H1 (cell line): ENCODE measurements around the gene TRMT10B. TPM values are rescaled to one million over a fixed set of nuclear protein-coding genes. Genes with fewer than 3 reads are reported as not detected.

Experiments
- CTCF ChIA-PET: fragments of 300-600 bp; sonication (Branson Sonifier 250); formaldehyde crosslinking; loops from one replicate; lab custom pipeline; 2021; ENCODE audit not compliant: partially characterized antibody; lab: Charles Lee
- POLR2A ChIA-PET: fragments of 300-600 bp; sonication (Branson Sonifier 250); formaldehyde crosslinking; loops from one replicate; lab custom pipeline; 2021; ENCODE audit warnings: inconsistent platforms; ENCODE audit not compliant: partially characterized antibody; lab: Charles Lee
- DNase-seq, 2 experiments: peaks; one replicate each; pipeline versions ENCODE4 v3.0.0 to v3.0.0-alpha.2; 2010 to 2022; ENCODE audit warnings: low spot score in 2 of 2, low read depth in 1 of 2, mixed read lengths in 1 of 2
- FAIRE-seq: peaks from 2 replicates; lab custom pipeline; 2011; peaks lifted over from hg19 to GRCh38; lab: Jason Lieb, UNC
- H2AFZ ChIP-seq: 2 replicates; pipeline ENCODE4 v1.8.1; 2012; ENCODE audit warnings: low read length, inconsistent platforms
- H2AK5ac ChIP-seq: 2 replicates; pipeline ENCODE4 v1.6.1; 2013; ENCODE audit warnings: low read depth, low read length
- H2BK120ac ChIP-seq: replicated peaks from 2 replicates; pipeline ENCODE3; 2013; ENCODE audit warnings: low read depth, low read length, inconsistent platforms
- H2BK12ac ChIP-seq: 2 replicates; pipeline ENCODE4 v1.6.1; 2013; ENCODE audit warnings: low read depth, low read length
- H2BK15ac ChIP-seq: 2 replicates; pipeline ENCODE4 v1.6.1; 2013; ENCODE audit warnings: low read length
- H2BK20ac ChIP-seq: 2 replicates; pipeline ENCODE4 v1.6.1; 2013; ENCODE audit warnings: low read length
- H2BK5ac ChIP-seq: 2 replicates; pipeline ENCODE4 v1.6.1; 2013; ENCODE audit warnings: low read depth, low read length
- H3K14ac ChIP-seq: 2 replicates; pipeline ENCODE4 v1.6.1; 2013; ENCODE audit warnings: inconsistent platforms; ENCODE audit not compliant: insufficient read length
- H3K18ac ChIP-seq: 2 replicates; pipeline ENCODE4 v1.6.1; 2013; ENCODE audit warnings: low read length; ENCODE audit errors: extremely low read depth
- H3K23ac ChIP-seq: 2 replicates; pipeline ENCODE4 v1.6.1; 2013; ENCODE audit warnings: inconsistent platforms; ENCODE audit not compliant: insufficient read length
- H3K23me2 ChIP-seq: 2 replicates; pipeline ENCODE4 v1.6.1; 2013; ENCODE audit warnings: low read depth, low read length
- H3K27ac ChIP-seq: 2 replicates; pipeline ENCODE4 v1.6.1; 2011; ENCODE audit warnings: low read depth, low read length, inconsistent platforms
- H3K27me3 ChIP-seq, 4 experiments: replicated peaks in 1 of 4; 1 replicate in 1 of 4; 2 replicates in 3 of 4; pipeline versions ENCODE4 v1.6.1 to v1.8.1; 2011 to 2013; ENCODE audit warnings: low read length in 3 of 4, mild to moderate bottlenecking in 3 of 4, inconsistent platforms in 2 of 4, mixed read lengths in 2 of 4, moderate library complexity in 1 of 4; ENCODE audit not compliant: control insufficient read depth in 3 of 4, insufficient read depth in 3 of 4; ENCODE audit errors: extremely low read depth in 1 of 4
- H3K36me3 ChIP-seq, 4 experiments: 2 replicates each; pipeline versions ENCODE4 v1.6.1 to v1.8.1; 2011 to 2013; ENCODE audit warnings: mild to moderate bottlenecking in 4 of 4, low read length in 3 of 4, moderate library complexity in 2 of 4, control low read depth in 1 of 4, inconsistent platforms in 1 of 4; ENCODE audit not compliant: insufficient read depth in 4 of 4, control insufficient read depth in 2 of 4
- H3K4ac ChIP-seq: replicated peaks from 2 replicates; pipeline ENCODE3; 2013; ENCODE audit warnings: low read length, low read depth, mixed read lengths, inconsistent platforms; ENCODE audit not compliant: insufficient read length
- H3K4me1 ChIP-seq, 4 experiments: replicated peaks in 1 of 4; 1 replicate in 1 of 4; 2 replicates in 3 of 4; pipeline versions ENCODE4 v1.6.1 to v1.8.1; 2011 to 2013; ENCODE audit warnings: low read length in 3 of 4, inconsistent platforms in 2 of 4, mixed read lengths in 1 of 4; ENCODE audit not compliant: insufficient read depth in 4 of 4, control insufficient read depth in 3 of 4
- H3K4me2 ChIP-seq, 2 experiments: 2 replicates each; pipeline versions ENCODE4 v1.6.1 to v1.8.1; 2011 to 2013; ENCODE audit warnings: low read depth in 2 of 2, low read length in 2 of 2, control low read depth in 1 of 2, inconsistent platforms in 1 of 2, mild to moderate bottlenecking in 1 of 2; ENCODE audit not compliant: insufficient read depth in 1 of 2
- H3K4me3 ChIP-seq, 4 experiments: fragments of 200-600, 300-600 bp in 1 of 4; sonication (generic), shearing (Covaris generic), sonication (Bioruptor Twin) in 1 of 4; 2 replicates each; pipeline versions ENCODE4 v1.5.1 to v1.8.1; 2011 to 2016; ENCODE audit warnings: low read length in 4 of 4, low read depth in 3 of 4, control low read depth in 2 of 4, inconsistent platforms in 2 of 4, mild to moderate bottlenecking in 2 of 4, mixed read lengths in 1 of 4, moderate library complexity in 1 of 4; ENCODE audit not compliant: insufficient read depth in 2 of 4; ENCODE audit errors: extremely low read depth in 1 of 4
- H3K56ac ChIP-seq: replicated peaks from 2 replicates; pipeline ENCODE3; 2013; ENCODE audit warnings: low read depth, mild to moderate bottlenecking, mixed read lengths, low read length, inconsistent platforms; ENCODE audit not compliant: insufficient read length
- H3K79me1 ChIP-seq: 2 replicates; pipeline ENCODE4 v1.6.1; 2013; ENCODE audit warnings: low read depth, low read length, control low read depth
- H3K79me2 ChIP-seq, 2 experiments: 2 replicates each; pipeline versions ENCODE4 v1.6.1 to v1.8.1; 2012 to 2013; ENCODE audit warnings: low read length in 2 of 2, mild to moderate bottlenecking in 2 of 2, inconsistent platforms in 1 of 2; ENCODE audit not compliant: insufficient read depth in 2 of 2, control insufficient read depth in 1 of 2
- H3K9ac ChIP-seq, 4 experiments: replicated peaks in 1 of 4; 1 replicate in 1 of 4; 2 replicates in 3 of 4; pipeline versions ENCODE4 v1.6.1 to v1.8.1; 2011 to 2013; ENCODE audit warnings: low read depth in 3 of 4, low read length in 3 of 4, control low read depth in 2 of 4, mild to moderate bottlenecking in 2 of 4, moderate library complexity in 2 of 4, inconsistent platforms in 1 of 4; ENCODE audit errors: extremely low read depth in 1 of 4
- H3K9me3 ChIP-seq, 2 experiments: 2 replicates each; pipeline versions ENCODE4 v1.6.1 to v1.8.1; 2012 to 2013; ENCODE audit warnings: mild to moderate bottlenecking in 2 of 2, moderate library complexity in 2 of 2, control low read depth in 1 of 2, inconsistent platforms in 1 of 2, low read depth in 1 of 2, low read length in 1 of 2, mixed read lengths in 1 of 2; ENCODE audit not compliant: insufficient read depth in 2 of 2
- H4K20me1 ChIP-seq, 2 experiments: replicated peaks in 1 of 2; 2 replicates each; pipeline versions ENCODE3 to v1.8.1; 2011 to 2013; ENCODE audit warnings: inconsistent platforms in 2 of 2, low read length in 2 of 2, mild to moderate bottlenecking in 1 of 2; ENCODE audit not compliant: insufficient read depth in 2 of 2, control insufficient read depth in 1 of 2
- H4K5ac ChIP-seq: 2 replicates; pipeline ENCODE4 v1.6.1; 2013; ENCODE audit warnings: low read length, low read depth, mixed read lengths, inconsistent platforms; ENCODE audit not compliant: insufficient read length
- H4K8ac ChIP-seq: 2 replicates; pipeline ENCODE4 v1.8.0; 2013; ENCODE audit warnings: mild to moderate bottlenecking, moderate library complexity, low read length, inconsistent platforms; ENCODE audit not compliant: insufficient read depth; ENCODE audit errors: extremely low read depth
- H4K91ac ChIP-seq: replicated peaks from 2 replicates; pipeline ENCODE3; 2013; ENCODE audit warnings: low read length, mixed read lengths, inconsistent platforms; ENCODE audit not compliant: insufficient read length
- CBX8 ChIP-seq: fragments of 300-800, 300-1000 bp; sonication (generic); IDR thresholded peaks from 2 replicates; pipeline ENCODE4 v1.7.1; 2016; ENCODE audit warnings: low read depth, low read length, borderline replicate concordance
- CREB1 ChIP-seq: IDR thresholded peaks from 2 replicates; pipeline ENCODE4 v1.6.1; 2012; ENCODE audit warnings: inconsistent platforms
- EGR1 ChIP-seq: IDR thresholded peaks from 2 replicates; pipeline ENCODE4 v1.6.1; 2011; ENCODE audit warnings: low read depth, low read length, borderline replicate concordance
- GTF2F1 ChIP-seq: IDR thresholded peaks from 2 replicates; pipeline ENCODE4 v1.6.1; 2012; ENCODE audit warnings: low read depth, low read length, improper control_type of control experiment, borderline replicate concordance
- HDAC2 ChIP-seq, 2 experiments: fragments of 300-600 bp in 1 of 2; sonication (generic) in 1 of 2; IDR thresholded peaks; 2 replicates each; pipeline ENCODE4 v1.6.1; 2011 to 2012; ENCODE audit warnings: low read depth in 2 of 2, low read length in 2 of 2, mild to moderate bottlenecking in 2 of 2, moderate library complexity in 2 of 2, borderline replicate concordance in 1 of 2, inconsistent platforms in 1 of 2
- RXRA ChIP-seq: IDR thresholded peaks from 2 replicates; pipeline ENCODE4 v1.6.1; 2011; ENCODE audit warnings: low read depth, mild to moderate bottlenecking, low read length, moderate library complexity; ENCODE audit not compliant: insufficient read depth
- SIN3A ChIP-seq, 2 experiments: IDR thresholded peaks in 1 of 2; conservative IDR thresholded peaks in 1 of 2; 2 replicates each; pipeline ENCODE4 v1.6.1; 2011 to 2012; ENCODE audit warnings: low read length in 2 of 2, improper control_type of control experiment in 1 of 2, low read depth in 1 of 2, mild to moderate bottlenecking in 1 of 2
- SIRT6 ChIP-seq: IDR thresholded peaks from one replicate; pipeline ENCODE4 v1.7.1; 2012; ENCODE audit warnings: low read length, inconsistent platforms
- TEAD4 ChIP-seq: IDR thresholded peaks from 2 replicates; pipeline ENCODE4 v1.6.1; 2012; ENCODE audit warnings: low read depth, low read length, inconsistent platforms, mixed read lengths
- YY1 ChIP-seq: IDR thresholded peaks from 2 replicates; pipeline ENCODE4 v1.6.1; 2011; ENCODE audit warnings: low read depth, mild to moderate bottlenecking, low read length
- ZNF274 ChIP-seq: IDR thresholded peaks from 2 replicates; pipeline ENCODE4 v1.7.0; 2012; ENCODE audit warnings: low read length, borderline replicate concordance; ENCODE audit errors: extremely low read depth
- WGBS, 2 experiments: shearing (Covaris generic) in 1 of 2; methylation state at CpG; one replicate each; pipeline versions ENCODE4 v1.1.6 to v1.1.7; 2013 to 2015; ENCODE audit warnings: low lambda C conversion rate in 2 of 2, mixed read lengths in 2 of 2, inconsistent platforms in 1 of 2, low coverage in 1 of 2, missing lambda C conversion rate in 1 of 2; ENCODE audit not compliant: insufficient replicate concordance in 2 of 2, insufficient coverage in 1 of 2, insufficient read length in 1 of 2; ENCODE audit errors: extremely low coverage in 1 of 2, missing lambda C conversion rate in 1 of 2; 5-methylcytosine and 5-hydroxymethylcytosine counted together
- polyA plus RNA-seq, 7 experiments: library from polyadenylated mRNA; depleted of rRNA in 3 of 7; stranded (reverse) in 5 of 7; unstranded in 2 of 7; fragments of >200 nt in 5 of 7; fragments of 200-250 nt in 2 of 7; gene quantifications; 1 replicate in 5 of 7; 2 replicates in 1 of 7; 4 replicates in 1 of 7; pipeline versions ENCODE4 v1.2.1 to v1.2.3, GENCODE V29; 2011 to 2013; ENCODE audit warnings: missing spikeins in 2 of 7, mixed read lengths in 2 of 7
- total RNA-seq: library from RNA; stranded (reverse); fragmentation: NEBNext Ultra II Directional; extraction: Animal tissue kit (Norgen Biotek cat#: 25700); gene quantifications from 2 replicates; pipeline ENCODE4 v1.2.1, GENCODE V29; 2021
- TF ChIP-seq, protein P1 (sequence below): IDR thresholded peaks from 2 replicates; pipeline ENCODE4 v1.6.1; 2012; ENCODE audit warnings: inconsistent platforms

The TRMT10B gene
- total and polyA plus RNA-seq, 2 of the 8 experiments (the other 6 are each of a cell fraction or from before 2014, with no cell fraction given) = 2.4 to 4.5 TPM

- CTCF ChIA-PET = interaction anchor here (0.6 to 1.3 kb wide), 7 partner anchors 14 to 85 kb away, joined by 3 to 5 read pairs (median 3); no protein-coding TSS in a partner anchor
- peak overlapping the region; percentile 71 for H4K8ac ChIP-seq
- H3K36me3 ChIP-seq = no peaks in the 10 kb centered on the region
- H3K79me2 ChIP-seq = no peaks in the 10 kb centered on the region
- POLR2A ChIA-PET = no interaction called here
- no peak overlapping the region for H3K4ac ChIP-seq
- no peak overlapping the region for H4K91ac ChIP-seq
- no peaks in the 10 kb centered on the region for H3K23me2 ChIP-seq
- FAIRE-seq (no peak), DNase-seq (no peak)
- H2BK20ac ChIP-seq = no peak overlapping the region
- no peaks in the 10 kb centered on the region for H4K20me1 ChIP-seq
- H2BK120ac ChIP-seq = no peak overlapping the region
- no peak overlapping the region for H3K14ac ChIP-seq
- H3K56ac ChIP-seq = no peak overlapping the region
- no peak overlapping the region for H3K23ac ChIP-seq
- H2AFZ ChIP-seq = no peak overlapping the region; the same call in 1 of the 2 replicates
- H3K9ac ChIP-seq = no peak overlapping the region
- no peaks in the 10 kb centered on the region for H3K9me3 ChIP-seq
- H4K5ac ChIP-seq = no peak overlapping the region
- H2BK5ac ChIP-seq = no peak overlapping the region
- no peaks in the 10 kb centered on the region for H3K27me3 ChIP-seq
- no peak overlapping the region for H2AK5ac ChIP-seq
- H3K4me2 ChIP-seq = no peak overlapping the region
- no peak overlapping the region for H3K27ac ChIP-seq
- WGBS, 2 experiments = 85% methylated on average over 22 of the region's 24 CpGs; no CpG with 5 or more reads in 1 of the 2 experiments
- H2BK12ac ChIP-seq = no peak overlapping the region
- no peaks in the 10 kb centered on the region for H3K4me1 ChIP-seq
- no peak overlapping the region for H3K4me3 ChIP-seq
- H3K79me1 ChIP-seq = no peaks in the 10 kb centered on the region
- H3K18ac ChIP-seq = no peak overlapping the region
- H2BK15ac ChIP-seq = no peak overlapping the region
- TF ChIP-seq GTF2F1 (no peak), SIN3A (conservative IDR thresholded peaks at IDR 0.05 in 1 of 2, IDR thresholded peaks at IDR 0.05 in 1 of 2; ENCODE audit: low read depth in 1 of 2, low read length in 2 of 2) (no peak), CBX8 (no peak), YY1 (no peak), HDAC2 (IDR thresholded peaks at IDR 0.05; ENCODE audit: borderline replicate concordance in 1 of 2, low read depth in 2 of 2, low read length in 2 of 2) (no peak), SIRT6 (no peak), RXRA (no peak), TEAD4 (no peak), ZNF274 (no peak), EGR1 (no peak), CREB1 (no peak)
- TF ChIP-seq, protein P1, sequence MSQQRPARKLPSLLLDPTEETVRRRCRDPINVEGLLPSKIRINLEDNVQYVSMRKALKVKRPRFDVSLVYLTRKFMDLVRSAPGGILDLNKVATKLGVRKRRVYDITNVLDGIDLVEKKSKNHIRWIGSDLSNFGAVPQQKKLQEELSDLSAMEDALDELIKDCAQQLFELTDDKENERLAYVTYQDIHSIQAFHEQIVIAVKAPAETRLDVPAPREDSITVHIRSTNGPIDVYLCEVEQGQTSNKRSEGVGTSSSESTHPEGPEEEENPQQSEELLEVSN = no peak
These were observed 6.9 kb upstream of the TRMT10B start for GRCh38 chr9:37746448-37747270.
